HepG2 (cell line): Measurements from ENCODE around the gene IRF7. TPM values are rescaled to one million over a fixed set of nuclear protein-coding genes. Genes with fewer than 3 reads are reported as not detected.
A peak's percentile ranks its signal among the peaks of the same experiment; 100 is the strongest.

Source experiments
- CCDC6 ChIP-seq: sonication (generic); formaldehyde crosslinking; IDR thresholded peaks from 2 replicates; pipeline ENCODE4 v1.8.1; 2022; ENCODE audit warnings: mild to moderate bottlenecking, missing genetic modification reagents, moderate library complexity
- EHMT2 ChIP-seq: fragments of 200-600 bp; sonication (generic); IDR thresholded peaks from 2 replicates; pipeline ENCODE4 v1.7.0; 2017; ENCODE audit warnings: antibody characterized with exemption, low read depth, low read length, borderline replicate concordance
- FOSL1 ChIP-seq: sonication (generic); formaldehyde crosslinking; IDR thresholded peaks from 2 replicates; pipeline ENCODE4 v1.9.0; 2021; ENCODE audit warnings: missing genetic modification reagents, borderline replicate concordance
- GATA4 ChIP-seq: sonication (generic); IDR thresholded peaks from 2 replicates; pipeline ENCODE4 v1.6.1; 2016; ENCODE audit warnings: antibody characterized with exemption, low read depth, borderline replicate concordance
- HNRNPLL ChIP-seq: fragments of 200-400 bp; formaldehyde crosslinking; IDR thresholded peaks from 2 replicates; pipeline ENCODE4 v1.6.1; 2017; ENCODE audit warnings: mild to moderate bottlenecking, low read depth, low read length; ENCODE audit not compliant: poor library complexity, severe bottlenecking
- MED1 ChIP-seq: sonication (generic); formaldehyde crosslinking; IDR thresholded peaks from 2 replicates; pipeline ENCODE4 v1.4.0; 2020; ENCODE audit warnings: missing genetic modification reagents
- PAX8 ChIP-seq: sonication (generic); formaldehyde crosslinking; IDR thresholded peaks from 2 replicates; pipeline ENCODE4 v1.8.0; 2022; ENCODE audit warnings: mild to moderate bottlenecking, missing genetic modification reagents, borderline replicate concordance
- POLR2G ChIP-seq: fragments of 200-400 bp; formaldehyde crosslinking; IDR thresholded peaks from 2 replicates; pipeline ENCODE4 v1.6.1; 2018; ENCODE audit warnings: mild to moderate bottlenecking, low read depth, low read length, moderate library complexity
- RAD21 ChIP-seq: fragments of 450-650 bp; formaldehyde crosslinking; IDR thresholded peaks from 2 replicates; pipeline ENCODE4 v1.5.0; 2020; ENCODE audit warnings: mild to moderate bottlenecking
- RNF219 ChIP-seq: sonication (generic); formaldehyde crosslinking; IDR thresholded peaks from 2 replicates; pipeline ENCODE4 v1.5.0; 2020; ENCODE audit warnings: mild to moderate bottlenecking, missing genetic modification reagents
- RXRB ChIP-seq: IDR thresholded peaks from 2 replicates; pipeline ENCODE4 v1.6.1; 2016; ENCODE audit warnings: borderline replicate concordance, missing genetic modification reagents, missing compliant biosample characterization
- TRAFD1 ChIP-seq: sonication (generic); formaldehyde crosslinking; IDR thresholded peaks from 2 replicates; pipeline ENCODE4 v1.5.1; 2020; ENCODE audit warnings: missing genetic modification reagents, mild to moderate bottlenecking, borderline replicate concordance
- ZNF101 ChIP-seq: sonication (generic); formaldehyde crosslinking; IDR thresholded peaks from 2 replicates; pipeline ENCODE4 v1.4.0; 2020; ENCODE audit warnings: mild to moderate bottlenecking, low read depth, missing genetic modification reagents, borderline replicate concordance
- ZNF234 ChIP-seq: sonication (generic); formaldehyde crosslinking; conservative IDR thresholded peaks from 2 replicates; pipeline ENCODE4 v1.5.1; 2020; ENCODE audit warnings: mild to moderate bottlenecking, missing genetic modification reagents
- ZNF329 ChIP-seq: sonication (generic); formaldehyde crosslinking; IDR thresholded peaks from 2 replicates; pipeline ENCODE4 v1.9.0; 2021; ENCODE audit warnings: low read depth, mild to moderate bottlenecking, missing genetic modification reagents
- ZNF33B ChIP-seq: sonication (generic); formaldehyde crosslinking; IDR thresholded peaks from 2 replicates; pipeline ENCODE4 v1.5.1; 2020; ENCODE audit warnings: mild to moderate bottlenecking, missing genetic modification reagents
- ZNF512B ChIP-seq: sonication (generic); formaldehyde crosslinking; IDR thresholded peaks from 2 replicates; pipeline ENCODE4 v1.5.1; 2020; ENCODE audit warnings: missing genetic modification reagents, mild to moderate bottlenecking, borderline replicate concordance
- ZNF558 ChIP-seq: sonication (generic); formaldehyde crosslinking; IDR thresholded peaks from 2 replicates; pipeline ENCODE4 v1.9.0; 2022; ENCODE audit warnings: mild to moderate bottlenecking, missing genetic modification reagents, borderline replicate concordance
- ZNF703 ChIP-seq: sonication (generic); formaldehyde crosslinking; IDR thresholded peaks from 2 replicates; pipeline ENCODE4 v1.5.1; 2020; ENCODE audit warnings: missing genetic modification reagents, mild to moderate bottlenecking, moderate library complexity, borderline replicate concordance
- ZSCAN21 ChIP-seq: sonication (generic); formaldehyde crosslinking; IDR thresholded peaks from 2 replicates; pipeline ENCODE4 v1.8.0; 2022; ENCODE audit warnings: mild to moderate bottlenecking, missing genetic modification reagents, moderate library complexity, borderline replicate concordance
- ZSCAN5A ChIP-seq: sonication (generic); formaldehyde crosslinking; IDR thresholded peaks from 2 replicates; pipeline ENCODE4 v1.8.0; 2022; ENCODE audit warnings: mild to moderate bottlenecking, missing genetic modification reagents, borderline replicate concordance
- polyA plus RNA-seq, 8 experiments: library from polyadenylated mRNA; depleted of rRNA in 3 of 8; stranded (reverse) in 7 of 8; unstranded in 1 of 8; fragments of >200 nt; fragmentation: Illumina TruSeq in 4 of 8; extraction: Trizol in 4 of 8; gene quantifications; 2 replicates each; pipeline versions ENCODE4 v1.2.1 to v1.2.3, GENCODE V29; 2011 to 2016; ENCODE audit warnings: low read depth in 4 of 8, missing spikeins in 1 of 8, mixed read lengths in 1 of 8; ENCODE audit not compliant: insufficient read depth in 1 of 8
- total RNA-seq, 5 experiments: library from RNA; depleted of rRNA; stranded (reverse); fragments of >200 nt; fragmentation: Illumina TruSeq; extraction: Trizol; gene quantifications; 2 replicates each; pipeline ENCODE4 v1.2.3, GENCODE V29; 2016; ENCODE audit warnings: low read depth in 1 of 5

Gene IRF7
- total and polyA plus RNA-seq, 2 of the 13 experiments (the other 11 are each of a cell fraction or from before 2014, with no cell fraction given): not detected

GRCh38 chr11:657691-658126 is 42.0 kb upstream of the IRF7 start (continued):
- TF ChIP-seq ZNF703 (CRISPR knock-in tag) (no peak), ZNF101 (CRISPR knock-in tag) (no peak), ZNF512B (CRISPR knock-in tag) (no peak), HNRNPLL (peak; percentile 18), ZNF234 (CRISPR knock-in tag) (no peak), RXRB (CRISPR knock-in tag) (peak; percentile 67), FOSL1 (CRISPR knock-in tag) (no peak), RNF219 (CRISPR knock-in tag) (no peak), GATA4 (no peak), TRAFD1 (CRISPR knock-in tag) (no peak), RAD21 (CRISPR knock-in tag) (no peak), POLR2G (no peak), ZNF33B (CRISPR knock-in tag) (no peak), ZSCAN5A (CRISPR knock-in tag) (no peak), EHMT2 (no peak), ZNF329 (CRISPR knock-in tag) (no peak), ZSCAN21 (CRISPR knock-in tag) (no peak), ZNF558 (CRISPR knock-in tag) (no peak), MED1 (CRISPR knock-in tag) (peak; percentile 42; the same call in 1 of the 2 replicates), PAX8 (no peak), CCDC6 (CRISPR knock-in tag) (no peak)
